NK-92 (cell line): ENCODE data around the gene GPER1.
"Not testable (repeated sequence)": the region's sequence is repeated elsewhere in the genome, so short reads cannot be mapped to it uniquely, and the experiment has no call there.

ENCODE experiments used
- DNase-seq: peaks from one replicate; lab custom pipeline; 2025; ENCODE audit not compliant: unreplicated experiment; lab: John Stamatoyannopoulos, UW

Gene GPER1

DNA sequence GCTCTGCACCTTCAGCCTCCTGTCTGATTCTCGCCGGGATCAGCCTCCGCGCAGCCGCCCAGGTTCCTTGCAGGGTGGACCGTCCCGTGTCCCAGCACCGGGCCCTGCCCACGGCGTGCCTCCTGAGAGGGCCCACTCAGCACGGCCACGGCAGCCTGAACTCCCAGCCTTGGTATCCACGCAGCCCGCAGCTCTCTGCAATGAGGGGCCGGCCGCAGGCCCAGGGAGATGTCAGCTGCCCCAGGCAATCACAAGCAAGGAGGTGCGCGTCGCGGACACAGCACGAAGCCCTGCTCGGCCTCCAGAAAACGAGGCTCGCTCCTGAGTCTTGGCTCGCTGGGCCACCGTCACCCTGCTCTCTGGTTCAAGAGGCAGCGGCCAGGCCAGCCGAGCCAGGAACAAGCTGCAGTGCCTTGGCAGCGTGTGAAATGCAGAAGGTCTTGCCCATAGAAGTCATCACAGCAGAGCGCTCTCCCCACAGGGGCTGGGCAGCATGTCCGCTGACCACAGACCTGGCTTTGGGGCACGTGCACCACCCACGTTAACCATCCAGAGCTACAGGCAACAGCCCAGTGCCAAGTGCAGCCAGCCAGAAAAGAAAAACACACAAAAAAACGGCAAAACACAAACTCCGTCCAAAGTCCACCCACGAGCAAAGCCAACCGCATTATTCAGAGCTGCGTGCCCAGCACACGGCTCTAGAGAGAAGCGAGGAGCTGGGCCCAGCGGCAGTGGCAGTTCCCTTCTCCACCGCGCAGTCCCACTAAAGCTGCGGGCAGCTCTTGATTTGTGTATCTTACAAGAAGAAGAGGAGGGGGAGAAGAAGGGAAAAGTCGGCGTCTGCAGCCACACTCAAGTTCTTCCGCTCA lies 13.9 kb downstream of the GPER1 start:
- no peak for DNase-seq

- DNase-seq: no peak
Observed at GRCh38 chr7:1103009-1103788, 15.3 kb downstream of the GPER1 start.

DNA sequence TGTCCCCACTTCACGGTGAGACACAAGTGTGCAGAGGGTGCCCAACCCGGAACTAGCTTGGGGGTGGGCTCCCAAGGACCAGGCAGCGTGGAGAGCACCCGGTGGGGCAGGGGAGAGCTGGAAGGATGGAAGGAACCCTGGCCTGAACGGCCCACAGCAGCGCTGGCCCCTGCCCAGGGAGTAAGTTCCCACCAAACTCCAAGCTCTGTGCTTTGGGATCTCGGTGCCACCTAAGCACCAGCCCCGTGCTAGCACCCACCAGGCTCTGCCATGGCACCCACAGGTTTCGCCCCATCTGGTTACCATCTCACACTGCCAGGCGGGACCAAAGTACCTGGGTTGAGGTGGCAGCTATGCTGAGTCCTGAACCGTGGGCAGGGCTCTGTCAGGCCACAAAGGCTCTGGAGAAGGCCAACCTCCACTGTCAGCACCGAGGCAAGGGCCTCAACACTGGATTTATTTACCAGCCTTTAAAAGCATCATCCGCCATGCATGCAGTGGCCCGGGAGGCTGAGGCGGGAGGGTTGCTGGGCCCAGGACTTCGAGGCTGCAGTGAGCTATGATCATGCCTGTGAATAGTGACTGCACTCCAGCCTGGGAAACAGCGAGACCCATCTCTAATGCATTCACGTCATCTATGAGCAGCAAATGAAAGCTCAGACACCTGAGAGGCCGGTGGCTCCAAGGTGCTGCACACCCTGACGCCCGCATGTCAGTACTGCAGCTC lies 16.0 kb downstream of the GPER1 start:
- DNase-seq: no peak

DNA sequence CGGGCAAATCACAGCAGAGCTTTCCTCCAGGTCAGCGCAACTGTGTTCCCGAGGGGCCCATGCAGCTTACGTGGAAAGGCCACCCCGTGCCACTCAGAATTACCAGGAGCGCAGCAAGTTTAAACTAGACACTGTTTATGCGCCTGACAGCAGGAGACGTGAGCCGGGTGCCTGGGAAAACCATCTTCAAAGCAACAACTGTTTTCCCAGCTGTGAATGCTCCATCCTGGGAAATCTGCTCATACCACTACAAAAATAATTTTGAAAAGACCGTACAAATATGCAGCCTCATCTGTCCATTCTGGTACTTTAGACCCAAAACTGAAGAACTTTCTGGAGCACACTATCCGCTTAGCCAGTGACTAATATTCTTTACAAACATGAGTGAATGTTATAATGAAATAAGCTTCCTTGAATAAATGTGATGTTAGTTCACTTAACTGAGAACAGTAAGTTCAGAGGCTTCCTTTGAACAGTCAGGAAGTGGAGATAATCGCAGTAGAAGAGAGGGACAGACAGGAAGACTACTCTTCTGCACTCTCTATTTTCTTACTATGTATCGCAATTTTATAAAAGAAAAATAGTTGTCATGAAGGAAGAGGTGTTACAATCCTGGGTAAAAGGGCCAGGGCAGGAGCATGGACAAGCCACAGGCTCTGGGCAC lies 16.7 kb downstream of the GPER1 start:
- no peak for DNase-seq

- DNase-seq: no peak
Observed at GRCh38 chr7:1105189-1105588, 17.3 kb downstream of the GPER1 start.

DNA sequence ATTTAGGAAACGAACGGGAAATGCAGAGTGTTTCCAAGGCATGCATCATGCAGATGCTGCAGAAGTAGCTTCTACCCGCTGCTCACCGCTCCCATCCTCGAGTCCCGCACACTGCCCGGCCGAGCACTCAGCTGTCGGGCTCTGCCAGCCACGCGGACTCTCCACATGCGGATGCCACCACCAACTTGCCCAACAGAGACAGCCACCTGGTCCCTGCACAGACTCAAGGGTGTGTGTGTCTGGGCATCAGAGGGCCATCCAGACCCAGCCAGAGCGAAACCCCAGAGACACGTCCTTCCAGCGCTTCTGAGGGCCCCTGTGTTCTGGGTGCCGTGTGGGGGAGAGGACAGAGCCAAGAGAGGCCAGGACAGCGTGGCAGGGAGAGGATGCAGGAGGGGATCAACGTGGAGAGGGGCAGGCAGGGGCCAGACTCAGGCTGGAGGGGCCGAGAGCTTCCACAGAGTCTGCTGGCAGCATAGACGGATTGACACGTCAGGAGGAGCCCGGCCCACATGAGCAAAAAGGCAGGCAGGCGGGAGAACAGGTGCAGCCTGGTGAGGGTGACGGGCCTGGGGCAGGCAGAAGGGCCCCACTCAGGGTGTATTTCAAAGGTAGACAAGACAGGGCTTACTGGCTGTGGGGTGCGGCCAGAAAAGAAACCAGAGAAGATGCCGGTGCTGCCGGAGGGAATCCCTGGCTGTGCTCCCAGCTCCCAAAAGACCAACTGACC lies 18.3 kb downstream of the GPER1 start:
- no peak for DNase-seq

DNA sequence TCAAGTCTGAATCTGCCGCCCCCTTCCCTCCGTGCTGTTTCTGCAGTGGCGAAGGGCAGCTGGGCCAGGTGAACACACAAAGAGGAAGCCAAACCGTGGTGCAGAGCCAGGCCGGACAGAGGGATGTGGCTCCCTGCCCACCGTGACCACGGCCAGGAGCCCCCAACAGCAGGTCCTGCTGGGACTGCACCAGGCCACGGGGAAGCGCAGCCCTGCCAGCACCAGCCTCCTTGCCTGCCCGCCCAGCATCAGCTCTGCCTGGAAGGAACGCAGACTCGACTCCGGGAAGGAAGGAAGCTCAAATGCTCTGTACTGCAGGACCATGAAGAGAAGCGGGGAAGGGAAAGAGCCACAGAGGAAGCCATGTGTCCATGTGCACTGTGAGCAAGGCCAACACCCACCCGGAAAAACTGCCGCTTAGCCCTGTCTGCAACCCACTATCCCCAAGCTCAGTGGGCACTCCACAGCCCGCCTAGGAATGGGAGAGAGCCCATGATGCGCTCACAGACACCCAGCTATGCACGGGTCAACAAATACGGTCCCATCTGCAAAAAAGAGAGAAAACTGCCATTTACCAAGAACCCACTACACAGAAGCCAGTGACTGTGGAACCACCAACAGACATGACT lies 19.0 kb downstream of the GPER1 start:
- DNase-seq: no peak

- DNase-seq: no peak
Observed at GRCh38 chr7:1108264-1108920, 20.5 kb downstream of the GPER1 start.

- DNase-seq: no peak
Observed at GRCh38 chr7:1109581-1110310, 21.8 kb downstream of the GPER1 start.

DNA sequence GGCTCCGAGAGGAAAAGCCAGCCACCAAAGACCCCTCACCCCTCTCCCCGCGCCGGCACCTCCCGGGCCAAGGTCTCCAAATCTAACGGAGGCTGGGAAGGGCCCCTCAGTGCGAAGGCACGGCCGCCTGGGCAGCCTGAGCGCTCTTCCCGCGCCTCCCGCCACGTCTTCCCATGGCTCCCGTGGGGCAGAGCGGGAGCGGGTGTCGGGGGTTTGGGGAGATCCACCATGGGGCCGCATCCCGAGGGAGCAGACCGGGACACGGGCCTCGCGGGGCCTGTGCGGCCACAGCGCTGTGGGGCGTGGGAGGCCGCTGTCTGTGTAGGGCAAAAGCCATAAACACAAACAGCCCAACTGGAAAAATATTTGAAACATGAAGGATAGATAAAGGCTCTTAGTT lies 22.4 kb downstream of the GPER1 start:
- no peak for DNase-seq

DNA sequence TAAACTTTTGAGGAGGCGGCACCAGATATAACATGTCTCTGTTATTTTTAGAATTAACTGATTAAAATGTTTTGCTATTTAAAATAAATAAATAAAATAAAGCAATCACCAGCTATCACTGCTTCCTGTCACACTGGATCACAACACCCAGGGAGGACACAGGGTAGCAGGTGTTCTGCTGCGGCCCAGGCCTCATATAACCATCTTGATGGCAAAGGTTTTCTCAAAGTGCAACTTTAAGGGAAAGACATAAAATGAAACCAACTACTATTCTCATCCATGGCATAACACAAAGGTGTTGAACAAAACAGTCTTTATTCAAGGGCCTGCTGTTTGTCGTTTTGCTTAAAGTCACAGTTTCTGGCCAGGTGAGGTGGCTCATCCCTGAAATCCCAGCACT lies 23.2 kb downstream of the GPER1 start:
- no peak for DNase-seq

DNA sequence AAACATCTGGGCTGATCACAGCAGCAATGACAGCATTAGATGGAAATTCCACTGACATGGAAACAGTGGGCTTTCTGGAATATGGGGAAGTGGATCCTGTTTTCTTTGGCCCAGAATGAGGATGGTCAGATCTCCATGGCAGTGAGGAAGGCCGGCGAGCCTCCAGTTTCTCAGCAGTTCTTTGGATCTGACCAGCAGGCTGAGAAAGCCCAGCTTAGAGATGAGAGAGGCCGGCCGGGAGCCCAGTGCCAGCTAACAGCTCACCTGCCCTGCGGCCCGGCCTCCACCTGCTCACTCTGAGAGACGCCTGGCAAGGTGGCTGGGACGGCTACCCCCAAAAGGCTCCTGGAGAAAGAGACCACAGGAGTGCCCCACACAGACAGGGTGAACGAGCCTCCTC lies 24.2 kb downstream of the GPER1 start:
- DNase-seq: no peak

DNA sequence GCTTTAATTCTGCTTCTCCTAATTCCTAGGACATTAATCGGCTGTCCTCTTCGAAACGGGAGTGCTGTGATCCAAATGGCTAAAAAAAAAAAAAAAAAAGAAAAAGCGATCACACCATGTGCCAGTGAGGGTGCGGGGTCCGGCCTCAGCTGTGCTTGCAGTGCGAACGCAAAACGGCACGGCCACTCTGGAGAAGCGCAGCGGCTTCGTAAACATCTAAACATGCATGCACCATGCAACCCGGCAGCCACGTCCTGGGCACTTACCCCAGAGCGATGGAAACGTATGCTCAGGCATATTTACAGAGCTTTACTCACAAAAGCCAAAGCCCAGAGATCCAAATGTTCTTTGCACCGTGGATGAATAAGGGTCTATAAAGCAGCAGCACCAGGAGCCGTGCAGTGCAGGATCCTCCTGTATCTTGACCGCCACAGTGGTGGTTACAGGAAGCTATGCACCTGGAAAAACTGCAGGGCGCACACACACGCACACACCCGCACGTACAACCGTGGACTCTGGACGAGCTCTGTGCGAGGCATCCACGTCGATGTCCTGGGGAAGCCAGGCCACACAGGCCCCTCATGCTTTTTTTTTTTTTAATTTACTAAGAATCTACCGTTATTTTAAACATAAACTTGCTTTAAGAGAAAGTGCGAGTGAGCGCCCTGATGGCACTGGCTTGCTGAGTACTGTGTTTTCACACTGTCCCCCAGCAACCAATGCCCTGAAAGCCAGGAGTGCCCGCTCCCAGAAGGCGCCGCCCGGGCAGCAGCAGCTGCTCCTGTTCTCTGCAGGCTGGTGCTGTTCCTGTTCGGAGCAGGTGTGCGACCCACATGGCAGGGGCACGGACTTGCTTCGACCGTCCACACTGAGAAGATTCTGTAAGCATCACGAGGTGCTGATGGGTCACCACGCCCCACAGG lies 25.0 kb downstream of the GPER1 start:
- no peak for DNase-seq

DNA sequence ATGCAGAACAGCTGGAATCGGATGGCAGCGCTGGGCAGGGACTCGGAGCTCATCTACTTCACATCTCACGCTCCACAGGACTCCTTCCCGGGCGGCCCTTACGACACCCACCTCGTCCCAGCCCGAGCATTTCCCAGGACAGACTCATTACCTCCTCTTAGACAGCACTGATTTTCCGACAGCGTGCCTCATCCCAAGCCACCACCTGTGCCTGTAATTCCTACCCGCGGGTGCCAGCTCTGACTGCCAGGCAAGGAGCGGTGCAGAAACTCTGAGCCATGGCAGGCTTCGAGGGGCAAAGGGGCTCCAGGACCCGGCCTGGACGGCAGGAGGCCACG lies 25.6 kb downstream of the GPER1 start:
- no peak for DNase-seq

- no peak for DNase-seq
Observed at GRCh38 chr7:1114088-1114487, 26.2 kb downstream of the GPER1 start.

DNA sequence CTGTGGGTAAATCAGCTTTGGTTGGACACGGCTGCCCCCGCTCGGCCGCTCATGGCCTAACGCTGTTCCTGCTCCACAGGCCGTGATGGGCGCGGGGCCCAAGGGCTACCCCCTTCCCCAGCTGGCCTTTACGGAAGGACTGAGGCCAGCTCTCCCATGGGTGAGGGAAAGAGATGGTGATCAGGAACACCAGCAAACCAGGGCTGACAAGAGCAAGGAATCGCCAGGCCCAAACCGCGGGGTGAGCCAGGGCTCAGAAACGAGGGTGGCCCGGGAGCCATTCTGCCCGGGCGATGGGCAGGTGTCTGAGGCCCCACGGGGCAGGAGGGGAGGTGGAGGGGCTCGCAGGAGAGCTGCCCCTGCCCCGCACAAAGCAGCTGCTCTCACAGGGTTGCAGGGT lies 26.6 kb downstream of the GPER1 start:
- DNase-seq: no peak

DNA sequence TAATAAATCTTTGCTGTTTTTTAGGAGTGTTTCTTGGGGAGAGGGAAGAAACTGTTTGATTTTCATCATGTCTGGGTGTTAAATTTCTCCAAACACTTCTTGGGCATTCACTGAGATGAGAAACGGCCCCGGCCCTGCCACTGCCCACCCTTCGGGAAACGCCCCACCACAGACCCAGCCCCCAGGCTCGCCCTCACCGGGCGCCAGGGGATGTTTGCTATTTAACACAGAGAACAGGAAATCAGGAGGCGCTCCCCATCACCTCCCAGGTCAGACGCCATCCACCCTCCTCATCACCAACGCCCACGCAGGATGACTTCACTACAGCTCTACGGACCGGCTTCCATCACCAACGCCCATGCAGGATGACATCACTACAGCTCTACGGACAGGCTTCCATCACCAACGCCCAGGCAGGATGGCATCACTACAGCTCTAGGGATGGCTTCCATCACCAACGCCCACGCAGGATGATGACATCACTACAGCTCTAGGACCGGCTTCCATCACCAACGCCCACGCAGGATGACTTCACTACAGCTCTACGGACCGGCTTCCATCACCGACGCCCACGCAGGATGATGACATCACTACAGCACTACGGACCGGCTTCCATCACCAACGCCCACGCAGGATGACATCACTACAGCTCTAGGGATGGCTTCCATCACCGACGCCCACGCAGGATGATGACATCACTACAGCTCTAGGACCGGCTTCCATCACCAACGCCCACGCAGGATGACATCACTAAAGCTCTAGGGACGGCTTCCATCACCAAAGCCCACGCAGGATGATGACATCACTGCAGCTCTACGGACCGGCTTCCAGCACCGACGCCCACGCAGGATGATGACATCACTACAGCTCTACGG lies 27.5 kb downstream of the GPER1 start:
- not testable (repeated sequence) for DNase-seq
